ENCODE measurements around the gene LRSAM1. TPM values are rescaled to one million over a fixed set of nuclear protein-coding genes. Genes with fewer than 3 reads are reported as not detected.

Gene LRSAM1
- total and polyA plus RNA-seq, 9 of the 15 experiments (the other 6 are each of a cell fraction or from before 2014, with no cell fraction given) = 0.07 to 16.2 (median 4.7) TPM

- TF ChIP-seq CUX1 (CRISPR knock-in tag; IDR thresholded peaks at IDR 0.05) (no peak), THRA (IDR thresholded peaks at IDR 0.05) (no peak), RAD21 (CRISPR knock-in tag; conservative IDR thresholded peaks at IDR 0.05 in 1 of 2, IDR thresholded peaks at IDR 0.05 in 1 of 2) (no peak; a peak in 1 of 4 replicates), RFX5 (IDR thresholded peaks at IDR 0.05; ENCODE audit: low read depth, low read length) (no peak), BDP1 (IDR thresholded peaks at IDR 0.05; ENCODE audit: insufficient read depth, insufficient read length) (no peak)
Measured at GRCh38 chr9:127450830-127451607, at the start of gene LRSAM1, which contains the start of gene RPL12 (continued).

Measured in K562 (cell line).